HEK293 (cell line): ENCODE results near the gene UGT1A4.

ENCODE experiments used
- CTCF ChIA-PET: fragments of 350-600 bp; formaldehyde crosslinking; extraction: SDS; loops from one replicate; lab custom pipeline; 2021; ENCODE audit warnings: antibody characterized with exemption; lab: Yijun Ruan, JAX
- POLR2A ChIA-PET: fragments of 300-600 bp; formaldehyde crosslinking; extraction: SDS; loops from one replicate; lab custom pipeline; 2020; ENCODE audit warnings: antibody characterized with exemption, inconsistent platforms; lab: Yijun Ruan, JAX
- H3K27ac ChIP-seq: fragments of 200-500 bp; sonication (Bioruptor generic); 2 replicates; pipeline ENCODE4 v1.5.1; 2014; ENCODE audit warnings: low read depth, low read length, control low read depth, inconsistent platforms; ENCODE audit errors: extremely low read depth
- H3K36me3 ChIP-seq, 2 experiments: fragments of 200-500 bp in 1 of 2; sonication (Bioruptor generic) in 1 of 2; 1 replicate in 1 of 2; 2 replicates in 1 of 2; pipeline ENCODE4 v1.5.1; 2014 to 2017; ENCODE audit warnings: inconsistent platforms in 2 of 2, low read length in 2 of 2; ENCODE audit not compliant: control insufficient read depth in 2 of 2, insufficient read depth in 1 of 2
- H3K4me1 ChIP-seq: fragments of 200-500 bp; sonication (Bioruptor generic); 2 replicates; pipeline ENCODE4 v1.5.1; 2014; ENCODE audit warnings: mild to moderate bottlenecking, low read length, inconsistent platforms; ENCODE audit not compliant: control insufficient read depth, insufficient read depth
- H3K4me3 ChIP-seq: 2 replicates; pipeline ENCODE4 v1.5.1; 2011; ENCODE audit warnings: low read depth, mild to moderate bottlenecking, control low read depth, low read length, moderate library complexity
- H3K9me3 ChIP-seq: fragments of 200-500 bp; sonication (Bioruptor generic); 2 replicates; pipeline ENCODE4 v1.5.1; 2014; ENCODE audit warnings: low read depth, low read length, inconsistent platforms; ENCODE audit not compliant: control insufficient read depth, insufficient read depth
- EGR2 ChIP-seq: fragments of 450-650 bp; formaldehyde crosslinking; IDR thresholded peaks from 2 replicates; pipeline ENCODE4 v1.5.1; 2016; ENCODE audit warnings: low read depth, missing biosample characterization, missing genetic modification characterization
- KLF1 ChIP-seq: fragments of 450-650 bp; formaldehyde crosslinking; IDR thresholded peaks from 2 replicates; pipeline ENCODE4 v1.5.1; 2016; ENCODE audit warnings: missing biosample characterization, missing genetic modification characterization
- KLF17 ChIP-seq: fragments of 450-650 bp; formaldehyde crosslinking; IDR thresholded peaks from 2 replicates; pipeline ENCODE4 v1.5.1; 2016; ENCODE audit warnings: missing biosample characterization, missing genetic modification characterization
- KLF9 ChIP-seq: fragments of 450-650 bp; formaldehyde crosslinking; IDR thresholded peaks from 2 replicates; pipeline ENCODE4 v1.5.1; 2016; ENCODE audit warnings: missing biosample characterization, missing genetic modification characterization, low read depth
- MZF1 ChIP-seq: fragments of 450-650 bp; formaldehyde crosslinking; IDR thresholded peaks from 2 replicates; pipeline ENCODE4 v1.5.1; 2017; ENCODE audit warnings: missing biosample characterization, missing genetic modification characterization, borderline replicate concordance
- RBAK ChIP-seq: fragments of 450-650 bp; formaldehyde crosslinking; IDR thresholded peaks from 2 replicates; pipeline ENCODE4 v1.5.1; 2016; ENCODE audit warnings: missing biosample characterization, missing genetic modification characterization
- REPIN1 ChIP-seq: fragments of 450-650 bp; formaldehyde crosslinking; IDR thresholded peaks from 2 replicates; pipeline ENCODE4 v1.5.1; 2017; ENCODE audit warnings: missing biosample characterization, missing genetic modification characterization, low read depth
- ZBTB21 ChIP-seq: fragments of 450-650 bp; formaldehyde crosslinking; IDR thresholded peaks from 2 replicates; pipeline ENCODE4 v1.5.1; 2017; ENCODE audit warnings: missing biosample characterization, missing genetic modification characterization
- ZBTB8A ChIP-seq: fragments of 450-650 bp; formaldehyde crosslinking; IDR thresholded peaks from 2 replicates; pipeline ENCODE4 v1.5.1; 2016; ENCODE audit warnings: missing biosample characterization, missing genetic modification characterization
- ZFP3 ChIP-seq: fragments of 450-650 bp; formaldehyde crosslinking; IDR thresholded peaks from 2 replicates; pipeline ENCODE4 v1.5.1; 2016; ENCODE audit warnings: low read depth, missing biosample characterization, missing genetic modification characterization
- ZNF148 ChIP-seq: fragments of 450-650 bp; formaldehyde crosslinking; IDR thresholded peaks from 2 replicates; pipeline ENCODE4 v1.5.0; 2017; ENCODE audit warnings: missing biosample characterization, missing genetic modification characterization, borderline replicate concordance
- ZNF174 ChIP-seq: fragments of 450-650 bp; formaldehyde crosslinking; IDR thresholded peaks from 2 replicates; pipeline ENCODE4 v1.5.0; 2017; ENCODE audit warnings: missing biosample characterization, mild to moderate bottlenecking, missing genetic modification characterization
- ZNF184 ChIP-seq: fragments of 450-650 bp; IDR thresholded peaks from 2 replicates; pipeline ENCODE4 v1.5.1; 2018; ENCODE audit warnings: missing biosample characterization, mild to moderate bottlenecking, missing genetic modification characterization
- ZNF2 ChIP-seq: fragments of 450-650 bp; formaldehyde crosslinking; IDR thresholded peaks from 2 replicates; pipeline ENCODE4 v1.5.1; 2016; ENCODE audit warnings: missing biosample characterization, missing genetic modification characterization
- ZNF274 ChIP-seq, 2 experiments: fragments of 200-500 bp in 1 of 2; fragments of 450-650 bp in 1 of 2; sonication (Bioruptor generic) in 1 of 2; formaldehyde crosslinking in 1 of 2; IDR thresholded peaks; 2 replicates each; pipeline versions ENCODE4 v1.5.1 to v1.6.1; 2014 to 2016; ENCODE audit warnings: borderline replicate concordance in 1 of 2, inconsistent platforms in 1 of 2, low read length in 1 of 2, missing biosample characterization in 1 of 2, missing genetic modification characterization in 1 of 2
- ZNF514 ChIP-seq: fragments of 450-650 bp; formaldehyde crosslinking; IDR thresholded peaks from 2 replicates; pipeline ENCODE4 v1.5.1; 2016; ENCODE audit warnings: missing biosample characterization, missing genetic modification characterization
- ZNF530 ChIP-seq: fragments of 450-650 bp; formaldehyde crosslinking; IDR thresholded peaks from 2 replicates; pipeline ENCODE4 v1.5.1; 2016; ENCODE audit warnings: low read depth, missing biosample characterization, missing genetic modification characterization
- ZNF549 ChIP-seq: fragments of 450-650 bp; IDR thresholded peaks from 2 replicates; pipeline ENCODE4 v1.5.1; 2018; ENCODE audit warnings: missing biosample characterization, missing genetic modification characterization, mild to moderate bottlenecking, inconsistent platforms, moderate library complexity
- ZNF580 ChIP-seq: fragments of 450-650 bp; formaldehyde crosslinking; IDR thresholded peaks from 2 replicates; pipeline ENCODE4 v1.5.1; 2016; ENCODE audit warnings: missing biosample characterization, missing genetic modification characterization
- ZNF747 ChIP-seq: fragments of 450-650 bp; formaldehyde crosslinking; IDR thresholded peaks from 2 replicates; pipeline ENCODE4 v1.5.1; 2016; ENCODE audit warnings: missing biosample characterization, missing genetic modification characterization
- ZSCAN5A ChIP-seq: fragments of 450-650 bp; formaldehyde crosslinking; IDR thresholded peaks from 2 replicates; pipeline ENCODE4 v1.5.1; 2016; ENCODE audit warnings: missing biosample characterization, missing genetic modification characterization
- TF ChIP-seq, protein P1 (sequence below): fragments of 450-650 bp; formaldehyde crosslinking; IDR thresholded peaks from 2 replicates; pipeline ENCODE4 v1.5.1; 2016; ENCODE audit warnings: missing biosample characterization, missing genetic modification characterization
- TF ChIP-seq, protein P2 (sequence below): fragments of 450-650 bp; formaldehyde crosslinking; IDR thresholded peaks from 2 replicates; pipeline ENCODE4 v1.5.1; 2016; ENCODE audit warnings: missing biosample characterization, missing genetic modification characterization

UGT1A4 gene

GRCh38 chr2:233772583-233772982, 54.0 kb downstream of the UGT1A4 start:
- Histone ChIP-seq H3K9me3 (no peaks in the 10 kb centered on the region), H3K27ac (no peak overlapping the region), H3K4me1 (no peaks in the 10 kb centered on the region), H3K36me3 (no peaks in the 10 kb centered on the region), H3K4me3 (no peak overlapping the region)
- ChIA-PET POLR2A (no interaction called here), CTCF (no interaction called here)
- TF ChIP-seq ZNF274 (IDR thresholded peaks at IDR 0.05; ENCODE audit: low read length) (no peak), ZNF274 (tag by site-specific recombination; IDR thresholded peaks at IDR 0.05; ENCODE audit: borderline replicate concordance) (no peak), ZFP3 (tag by site-specific recombination) (no peak), KLF1 (tag by site-specific recombination) (no peak), ZSCAN5A (tag by site-specific recombination) (no peak)
- TF ChIP-seq, protein P1, sequence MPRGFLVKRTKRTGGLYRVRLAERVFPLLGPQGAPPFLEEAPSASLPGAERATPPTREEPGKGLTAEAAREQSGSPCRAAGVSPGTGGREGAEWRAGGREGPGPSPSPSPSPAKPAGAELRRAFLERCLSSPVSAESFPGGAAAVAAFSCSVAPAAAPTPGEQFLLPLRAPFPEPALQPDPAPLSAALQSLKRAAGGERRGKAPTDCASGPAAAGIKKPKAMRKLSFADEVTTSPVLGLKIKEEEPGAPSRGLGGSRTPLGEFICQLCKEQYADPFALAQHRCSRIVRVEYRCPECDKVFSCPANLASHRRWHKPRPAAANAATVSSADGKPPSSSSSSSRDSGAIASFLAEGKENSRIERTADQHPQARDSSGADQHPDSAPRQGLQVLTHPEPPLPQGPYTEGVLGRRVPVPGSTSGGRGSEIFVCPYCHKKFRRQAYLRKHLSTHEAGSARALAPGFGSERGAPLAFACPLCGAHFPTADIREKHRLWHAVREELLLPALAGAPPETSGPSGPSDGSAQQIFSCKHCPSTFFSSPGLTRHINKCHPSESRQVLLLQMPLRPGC, result no peak

DNA sequence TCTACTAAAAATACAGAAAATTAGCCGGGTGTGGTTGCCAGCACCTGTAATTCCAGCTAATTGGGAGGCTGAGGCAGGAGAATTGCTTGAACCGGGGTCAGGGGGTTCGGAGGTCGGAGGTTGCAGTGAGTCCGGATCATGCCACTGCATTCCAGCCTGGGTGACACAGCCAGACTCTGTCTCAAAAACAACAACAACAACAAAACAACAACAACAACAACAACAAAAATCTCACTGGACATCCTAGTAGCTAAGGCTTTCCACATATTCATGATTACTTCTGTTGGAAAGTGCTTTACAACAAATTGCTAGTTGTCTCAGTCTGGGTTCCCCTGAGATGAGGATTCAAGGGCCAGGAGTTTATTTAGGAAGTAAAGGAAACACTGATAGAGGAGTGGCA, 55.3 kb downstream of the UGT1A4 start:
- no peaks in the 10 kb centered on the region for H3K9me3 ChIP-seq
- no peak overlapping the region for H3K4me3 ChIP-seq
- H3K4me1 ChIP-seq, result no peaks in the 10 kb centered on the region
- ChIA-PET CTCF (no interaction called here), POLR2A (no interaction called here)
- TF ChIP-seq ZNF530 (tag by site-specific recombination) (no peak), ZNF514 (tag by site-specific recombination) (no peak), ZNF2 (tag by site-specific recombination) (no peak), MZF1 (tag by site-specific recombination) (no peak)
- TF ChIP-seq, all 188 proteins: peak for 0
- Histone ChIP-seq H3K36me3 (no peaks in the 10 kb centered on the region), H3K27ac (no peak overlapping the region)

GRCh38 chr2:233775414-233775813, 56.9 kb downstream of the UGT1A4 start:
- Histone ChIP-seq H3K4me3 (no peak overlapping the region), H3K27ac (no peak overlapping the region), H3K4me1 (no peaks in the 10 kb centered on the region), H3K9me3 (no peaks in the 10 kb centered on the region), H3K36me3 (no peaks in the 10 kb centered on the region)
- ChIA-PET POLR2A (no interaction called here), CTCF (interaction anchor here (0.8 to 1.0 kb wide), 2 partner anchors 12 to 82 kb away, joined by 4 read pairs; no protein-coding TSS in a partner anchor)
- TF ChIP-seq ZNF747 (tag by site-specific recombination), result no peak
- TF ChIP-seq, protein P2, sequence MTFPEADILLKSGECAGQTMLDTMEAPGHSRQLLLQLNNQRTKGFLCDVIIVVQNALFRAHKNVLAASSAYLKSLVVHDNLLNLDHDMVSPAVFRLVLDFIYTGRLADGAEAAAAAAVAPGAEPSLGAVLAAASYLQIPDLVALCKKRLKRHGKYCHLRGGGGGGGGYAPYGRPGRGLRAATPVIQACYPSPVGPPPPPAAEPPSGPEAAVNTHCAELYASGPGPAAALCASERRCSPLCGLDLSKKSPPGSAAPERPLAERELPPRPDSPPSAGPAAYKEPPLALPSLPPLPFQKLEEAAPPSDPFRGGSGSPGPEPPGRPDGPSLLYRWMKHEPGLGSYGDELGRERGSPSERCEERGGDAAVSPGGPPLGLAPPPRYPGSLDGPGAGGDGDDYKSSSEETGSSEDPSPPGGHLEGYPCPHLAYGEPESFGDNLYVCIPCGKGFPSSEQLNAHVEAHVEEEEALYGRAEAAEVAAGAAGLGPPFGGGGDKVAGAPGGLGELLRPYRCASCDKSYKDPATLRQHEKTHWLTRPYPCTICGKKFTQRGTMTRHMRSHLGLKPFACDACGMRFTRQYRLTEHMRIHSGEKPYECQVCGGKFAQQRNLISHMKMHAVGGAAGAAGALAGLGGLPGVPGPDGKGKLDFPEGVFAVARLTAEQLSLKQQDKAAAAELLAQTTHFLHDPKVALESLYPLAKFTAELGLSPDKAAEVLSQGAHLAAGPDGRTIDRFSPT (tag by site-specific recombination), result no peak
- no peak for TF ChIP-seq RBAK (tag by site-specific recombination)
- TF ChIP-seq KLF9 (tag by site-specific recombination), result no peak
- TF ChIP-seq ZNF184 (tag by site-specific recombination), result no peak
- TF ChIP-seq ZNF549 (tag by site-specific recombination), result no peak
- TF ChIP-seq EGR2 (tag by site-specific recombination), result no peak
- no peak for TF ChIP-seq KLF17 (tag by site-specific recombination)
- TF ChIP-seq ZBTB21 (tag by site-specific recombination), result no peak
- TF ChIP-seq MZF1 (tag by site-specific recombination), result no peak
- no peak for TF ChIP-seq REPIN1 (tag by site-specific recombination)
- TF ChIP-seq ZNF580 (tag by site-specific recombination), result no peak
- TF ChIP-seq ZBTB8A, result no peak
- no peak for TF ChIP-seq ZNF174 (tag by site-specific recombination)
- no peak for TF ChIP-seq ZNF148
